Transverse colon (tissue), 4 donors: ENCODE measurements around the gene RFPL2. TPM values are rescaled to one million over a fixed set of nuclear protein-coding genes. Genes with fewer than 3 reads are reported as not detected.

Experiments used
- DNase-seq: peaks from one replicate; pipeline ENCODE4 v3.0.0-alpha.2; 2019
- H3K27ac ChIP-seq, 4 donors: fragments of 200-600 bp; sonication (generic); 2 replicates each; pipeline ENCODE4 v1.5.1; 2016 to 2018; ENCODE audit warnings: inconsistent platforms in 4 of 4
- H3K27me3 ChIP-seq: fragments of 200-600 bp; sonication (generic); 2 replicates; pipeline ENCODE4 v1.5.1; 2017; ENCODE audit warnings: inconsistent platforms
- H3K36me3 ChIP-seq, 4 donors: fragments of 200-600 bp; sonication (generic); 2 replicates each; pipeline ENCODE4 v1.5.1; 2017 to 2019; ENCODE audit warnings: inconsistent platforms in 4 of 4
- H3K4me1 ChIP-seq, 4 donors: fragments of 200-600 bp; sonication (generic); 2 replicates each; pipeline ENCODE4 v1.5.1; 2017 to 2020; ENCODE audit warnings: inconsistent platforms in 4 of 4
- H3K4me3 ChIP-seq, 4 donors: fragments of 200-600 bp; sonication (generic); 1 replicate in 1 of 4; 2 replicates in 3 of 4; pipeline versions ENCODE4 v1.5.1 to v1.6.1; 2017 to 2019; ENCODE audit warnings: inconsistent platforms in 4 of 4
- H3K9me3 ChIP-seq, 2 donors: fragments of 200-600 bp; sonication (generic); 2 replicates each; pipeline ENCODE4 v1.5.1; 2017 to 2019; ENCODE audit warnings: inconsistent platforms in 2 of 2
- EP300 ChIP-seq: sonication (generic); formaldehyde crosslinking; IDR thresholded peaks from one replicate; pipeline ENCODE4 v1.6.1; 2017; ENCODE audit warnings: antibody characterized with exemption, low read depth
- POLR2A ChIP-seq: fragments of 450-650 bp; IDR thresholded peaks from one replicate; pipeline ENCODE4 v1.6.1; 2016; ENCODE audit warnings: antibody characterized with exemption, mild to moderate bottlenecking, moderate library complexity
- POLR2AphosphoS5 ChIP-seq, 3 donors: sonication (generic); formaldehyde crosslinking; IDR thresholded peaks; one replicate each; pipeline ENCODE4 v1.6.1; 2016; ENCODE audit warnings: antibody characterized with exemption in 3 of 3
- WGBS, 2 donors: methylation state at CpG; one replicate each; pipeline ENCODE4 v1.1.5; 2018; ENCODE audit warnings: low coverage in 1 of 2; 5-methylcytosine and 5-hydroxymethylcytosine counted together
- in situ Hi-C, 4 donors: fragments of 200-750 bp; cut with MboI; loops; one replicate each; pipeline versions ENCODE4 v1.15.0 to v1.15.1; 2017; ENCODE audit warnings: low sequenced_read_pairs in 3 of 4, low pct_ligation_motif_present in 1 of 4, low pct_unique_long_range_greater_than_20kb in 1 of 4
- intact Hi-C: fragments of 100-400 bp; cut with DNase I; formaldehyde crosslinking; loops from one replicate; pipeline ENCODE4 v1.15.1; 2023; ENCODE audit warnings: low total_unique reads
- total RNA-seq, 4 donors: library from RNA; depleted of rRNA; stranded (reverse); fragments of >200 nt; gene quantifications; one replicate each; pipeline ENCODE4 v1.1.0, GENCODE V29; 2016
- TF ChIP-seq, protein P1 (sequence below), 5 experiments: fragments of 200-600 bp in 3 of 5; fragments of 450-650 bp in 2 of 5; sonication (generic) in 3 of 5; IDR thresholded peaks; 1 replicate in 2 of 5; 2 replicates in 3 of 5; pipeline ENCODE4 v1.5.1; 2016 to 2017; ENCODE audit warnings: antibody characterized with exemption in 5 of 5, inconsistent platforms in 3 of 5, mild to moderate bottlenecking in 2 of 5, moderate library complexity in 1 of 5

RFPL2 gene
- total RNA-seq, 4 donors from 2014 or later, result not detected

DNA sequence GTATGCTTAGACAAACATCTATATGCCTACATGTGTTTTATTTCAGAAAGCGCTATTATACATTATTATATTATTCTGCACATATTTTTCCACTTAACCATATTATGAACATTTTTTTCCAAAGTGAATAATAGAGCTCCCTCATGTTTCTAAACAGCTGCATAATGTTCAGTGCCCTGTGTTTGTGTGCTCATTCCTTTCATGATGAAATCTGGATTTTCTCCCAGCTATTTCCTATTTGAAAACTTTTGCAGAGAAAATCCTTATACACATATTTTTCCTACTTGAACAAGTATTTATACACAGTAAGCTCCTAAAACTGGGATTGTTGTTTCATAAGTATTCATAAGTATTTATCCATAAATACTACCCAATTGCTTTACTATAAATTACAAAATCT lies 18.1 kb upstream of the RFPL2 start:
- in situ Hi-C loops (no loop called here), intact Hi-C loops (no loop called here)
- DNase-seq, result no peak
- Histone ChIP-seq H3K36me3 (no peaks in the 10 kb centered on the region), H3K4me1 (no peaks in the 10 kb centered on the region), H3K27ac (no peak overlapping the region), H3K9me3 (no peaks in the 10 kb centered on the region), H3K27me3 (no peaks in the 10 kb centered on the region), H3K4me3 (no peak overlapping the region)
- WGBS, 2 donors, result 55 to 82% methylated on average over 1 of the region's 1 CpG
- TF ChIP-seq EP300 (no peak), POLR2AphosphoS5 (IDR thresholded peaks at IDR 0.05) (no peak), POLR2A (no peak)
- TF ChIP-seq, protein P1, sequence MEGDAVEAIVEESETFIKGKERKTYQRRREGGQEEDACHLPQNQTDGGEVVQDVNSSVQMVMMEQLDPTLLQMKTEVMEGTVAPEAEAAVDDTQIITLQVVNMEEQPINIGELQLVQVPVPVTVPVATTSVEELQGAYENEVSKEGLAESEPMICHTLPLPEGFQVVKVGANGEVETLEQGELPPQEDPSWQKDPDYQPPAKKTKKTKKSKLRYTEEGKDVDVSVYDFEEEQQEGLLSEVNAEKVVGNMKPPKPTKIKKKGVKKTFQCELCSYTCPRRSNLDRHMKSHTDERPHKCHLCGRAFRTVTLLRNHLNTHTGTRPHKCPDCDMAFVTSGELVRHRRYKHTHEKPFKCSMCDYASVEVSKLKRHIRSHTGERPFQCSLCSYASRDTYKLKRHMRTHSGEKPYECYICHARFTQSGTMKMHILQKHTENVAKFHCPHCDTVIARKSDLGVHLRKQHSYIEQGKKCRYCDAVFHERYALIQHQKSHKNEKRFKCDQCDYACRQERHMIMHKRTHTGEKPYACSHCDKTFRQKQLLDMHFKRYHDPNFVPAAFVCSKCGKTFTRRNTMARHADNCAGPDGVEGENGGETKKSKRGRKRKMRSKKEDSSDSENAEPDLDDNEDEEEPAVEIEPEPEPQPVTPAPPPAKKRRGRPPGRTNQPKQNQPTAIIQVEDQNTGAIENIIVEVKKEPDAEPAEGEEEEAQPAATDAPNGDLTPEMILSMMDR (IDR thresholded peaks at IDR 0.05), result no peak

DNA sequence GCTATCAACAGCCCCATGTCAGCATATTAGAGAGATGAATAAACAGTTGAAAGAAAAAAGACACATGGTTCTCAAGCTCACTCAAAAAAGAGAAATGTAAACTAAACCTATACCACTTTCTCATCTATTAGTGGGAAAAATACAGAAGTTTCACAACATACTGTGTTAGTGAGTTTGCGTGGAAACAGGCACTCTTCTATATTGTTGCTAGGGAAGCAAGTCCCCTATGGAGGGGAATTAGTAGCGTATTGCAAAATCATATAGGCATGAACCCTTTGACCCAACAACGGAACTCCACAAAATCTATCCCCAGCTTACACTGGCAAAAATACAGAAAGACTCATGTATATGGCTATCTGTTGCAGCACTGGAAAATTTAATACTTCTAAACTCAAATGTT lies 14.2 kb upstream of the RFPL2 start:
- Histone ChIP-seq H3K36me3 (no peaks in the 10 kb centered on the region), H3K27me3 (peaks cover 4% of the 10 kb centered on the region), H3K9me3 (no peaks in the 10 kb centered on the region), H3K4me1 (no peaks in the 10 kb centered on the region), H3K27ac (no peak overlapping the region), H3K4me3 (no peak overlapping the region)
- intact Hi-C loops, result no loop called here
- no peak for DNase-seq
- in situ Hi-C loops, result no loop called here
- WGBS, 2 donors, result 92 to 93% methylated on average over 3 of the region's 3 CpGs
- TF ChIP-seq POLR2A (no peak), POLR2AphosphoS5 (IDR thresholded peaks at IDR 0.05) (no peak), EP300 (no peak)
- TF ChIP-seq, protein P1 (IDR thresholded peaks at IDR 0.05), result no peak

DNA sequence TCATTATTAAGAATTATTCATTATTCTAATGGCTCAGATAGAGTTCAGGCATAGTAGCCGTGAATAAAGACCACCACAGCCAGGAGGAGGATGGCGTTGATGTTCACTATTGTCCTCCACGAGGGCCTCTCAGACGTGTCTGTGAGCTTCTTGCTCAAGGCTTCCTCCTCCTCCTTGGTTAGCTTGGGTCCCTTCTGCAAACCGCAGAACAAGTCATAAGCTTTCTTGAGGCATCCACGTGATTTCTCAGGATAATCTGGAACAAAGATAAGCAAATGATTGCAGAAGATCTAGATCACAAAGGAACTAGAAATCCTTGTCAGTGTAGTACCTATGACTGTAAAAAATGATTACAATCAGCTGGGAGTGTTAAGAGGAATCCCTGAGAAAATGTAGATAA lies 13.6 kb upstream of the RFPL2 start:
- DNase-seq, result no peak
- no peak overlapping the region for H3K4me3 ChIP-seq
- peaks cover 4% of the 10 kb centered on the region for H3K27me3 ChIP-seq
- TF ChIP-seq EP300, result no peak
- TF ChIP-seq POLR2AphosphoS5 (IDR thresholded peaks at IDR 0.05), result no peak
- TF ChIP-seq, protein P1 (IDR thresholded peaks at IDR 0.05), result no peak
- no peak for TF ChIP-seq POLR2A
- in situ Hi-C loops (no loop called here), intact Hi-C loops (no loop called here)
- 59 to 75% methylated on average over 3 to 6 of the region's 6 CpGs for WGBS, 2 donors
- H3K9me3 ChIP-seq, result no peaks in the 10 kb centered on the region
- H3K27ac ChIP-seq, result no peak overlapping the region
- H3K4me1 ChIP-seq, result no peaks in the 10 kb centered on the region
- H3K36me3 ChIP-seq, result no peaks in the 10 kb centered on the region

DNA sequence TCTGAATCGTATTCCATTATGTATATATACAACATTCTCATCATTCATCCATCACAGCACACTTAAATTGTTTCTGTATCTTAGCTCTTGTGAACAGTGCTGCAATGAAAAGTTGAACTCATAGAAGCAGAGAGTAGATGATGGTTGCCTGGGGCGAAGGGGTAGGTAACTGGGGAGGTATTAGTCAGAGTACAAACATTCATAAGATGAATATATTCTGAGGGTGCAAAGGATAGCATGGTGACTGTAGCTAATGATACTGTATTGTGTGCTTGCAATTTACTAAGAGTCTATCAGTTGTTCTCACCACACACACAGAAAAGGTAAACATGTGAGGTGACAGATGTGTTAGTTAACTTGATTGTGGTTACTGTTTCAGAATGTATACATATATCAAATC lies 12.6 kb upstream of the RFPL2 start:
- H3K9me3 ChIP-seq, result no peaks in the 10 kb centered on the region
- 67 to 78% methylated on average over 1 to 2 of the region's 2 CpGs for WGBS, 2 donors
- DNase-seq, result no peak
- H3K36me3 ChIP-seq, result no peaks in the 10 kb centered on the region
- H3K27ac ChIP-seq, result no peak overlapping the region
- in situ Hi-C loops (no loop called here), intact Hi-C loops (no loop called here)
- peaks cover 4% of the 10 kb centered on the region for H3K27me3 ChIP-seq
- TF ChIP-seq EP300, result no peak
- TF ChIP-seq, protein P1 (IDR thresholded peaks at IDR 0.05), result no peak
- no peak for TF ChIP-seq POLR2A
- no peak for TF ChIP-seq POLR2AphosphoS5 (IDR thresholded peaks at IDR 0.05)
- no peaks in the 10 kb centered on the region for H3K4me1 ChIP-seq
- no peak overlapping the region for H3K4me3 ChIP-seq
